ENCODE results near the gene PSMD4. TPM values are rescaled to one million over a fixed set of nuclear protein-coding genes. Genes with fewer than 3 reads are reported as not detected.

PSMD4 gene
- total and polyA plus RNA-seq, 2 of the 8 experiments (the other 6 are each of a cell fraction or from before 2014, with no cell fraction given) = 216 to 284 TPM

DNA sequence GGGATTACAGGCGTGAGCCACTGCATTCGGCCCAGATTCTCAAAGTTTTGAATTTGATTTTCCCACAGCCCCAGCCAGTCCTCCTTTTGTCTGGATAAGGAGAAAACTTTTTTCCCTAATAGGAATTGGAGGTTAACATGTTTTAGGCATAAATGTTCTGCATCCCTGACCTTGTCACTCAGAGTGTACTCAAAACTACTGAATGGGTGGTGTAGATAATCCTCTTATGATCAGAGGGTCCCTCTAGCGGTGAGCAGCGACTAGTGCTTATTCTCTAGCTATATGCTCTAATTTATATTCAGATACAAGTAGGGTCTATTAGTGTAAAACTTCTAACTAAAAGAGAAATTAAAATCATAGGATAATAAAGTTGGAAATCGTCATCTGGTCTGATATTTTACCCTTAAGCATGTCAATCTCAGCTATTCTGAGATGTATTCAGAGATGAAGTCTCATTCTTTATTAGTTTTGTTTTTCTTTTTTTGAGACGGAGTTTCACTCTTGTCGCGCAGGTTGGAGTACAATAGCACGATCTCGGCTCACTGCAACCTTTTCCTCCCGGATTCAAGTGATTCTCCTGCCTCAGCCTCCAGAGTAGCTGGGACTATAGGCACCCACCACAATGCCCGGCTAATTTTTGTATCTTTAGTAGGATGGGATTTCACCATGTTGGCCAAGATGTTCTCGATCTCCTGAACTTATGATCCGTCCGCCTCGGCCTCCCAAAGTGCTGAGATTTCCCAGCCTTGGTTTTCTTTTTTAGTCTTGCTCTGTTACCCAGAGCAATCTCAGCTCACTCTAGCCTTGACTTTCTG lies 2.7 kb upstream of the PSMD4 start:
- Histone ChIP-seq H3K4me1 (replicated peaks in 1 of 4; ENCODE audit: control insufficient read depth in 3 of 4, insufficient read depth in 4 of 4, low read length in 3 of 4) (peaks cover 0 to 1% (median 0%) of the 10 kb centered on the region in 4 experiments; a peak in 1 of 7 replicates), H3K27me3 (replicated peaks in 1 of 4; ENCODE audit: control insufficient read depth in 3 of 4, extremely low read depth in 1 of 4, insufficient read depth in 3 of 4, low read length in 3 of 4) (no peaks in the 10 kb centered on the region), H2BK12ac (ENCODE audit: low read depth, low read length) (no peak overlapping the region; the same call in 1 of the 2 replicates), H2AK5ac (ENCODE audit: low read depth, low read length) (no peak overlapping the region), H3K79me1 (ENCODE audit: low read depth, low read length) (no peaks in the 10 kb centered on the region), H3K4ac (replicated peaks; ENCODE audit: insufficient read length, low read depth, low read length) (no peak overlapping the region), H3K56ac (replicated peaks; ENCODE audit: insufficient read length, low read depth, low read length) (no peak overlapping the region), H4K91ac (replicated peaks; ENCODE audit: insufficient read length, low read length) (no peak overlapping the region), H3K23me2 (ENCODE audit: low read depth, low read length) (peaks cover 6% of the 10 kb centered on the region), H3K36me3 (ENCODE audit: control insufficient read depth in 2 of 4, insufficient read depth in 4 of 4, low read length in 3 of 4) (peaks cover 9 to 28% (median 20%) of the 10 kb centered on the region in 4 experiments), H3K4me2 (ENCODE audit: insufficient read depth in 1 of 2, low read depth in 2 of 2, low read length in 2 of 2) (no peak overlapping the region), H3K9ac (replicated peaks in 1 of 4; ENCODE audit: extremely low read depth in 1 of 4, low read depth in 3 of 4, low read length in 3 of 4) (no peak overlapping the region), H2BK15ac (ENCODE audit: low read length) (no peak overlapping the region), H3K27ac (ENCODE audit: low read depth, low read length) (no peak overlapping the region), H3K79me2 (ENCODE audit: control insufficient read depth in 1 of 2, insufficient read depth in 2 of 2, low read length in 2 of 2) (peaks cover 12 to 20% of the 10 kb centered on the region in 2 experiments; a peak in 3 of 4 replicates), H4K20me1 (replicated peaks in 1 of 2; ENCODE audit: control insufficient read depth in 1 of 2, insufficient read depth in 2 of 2, low read length in 2 of 2) (no peaks in the 10 kb centered on the region), H4K8ac (ENCODE audit: extremely low read depth, insufficient read depth, low read length) (no peak overlapping the region), H2BK20ac (ENCODE audit: low read length) (no peak overlapping the region), H2AFZ (ENCODE audit: low read length) (no peak overlapping the region), H4K5ac (ENCODE audit: insufficient read length, low read depth, low read length) (no peak overlapping the region), H3K18ac (ENCODE audit: extremely low read depth, low read length) (no peak overlapping the region), H3K23ac (ENCODE audit: insufficient read length) (no peak overlapping the region), H2BK120ac (replicated peaks; ENCODE audit: low read depth, low read length) (no peak overlapping the region), H3K9me3 (ENCODE audit: insufficient read depth in 2 of 2, low read depth in 1 of 2, low read length in 1 of 2) (no peaks in the 10 kb centered on the region), H3K14ac (ENCODE audit: insufficient read length) (no peak overlapping the region), H3K4me3 (ENCODE audit: extremely low read depth in 1 of 4, insufficient read depth in 2 of 4, low read depth in 3 of 4, low read length in 4 of 4) (no peak overlapping the region), H2BK5ac (ENCODE audit: low read depth, low read length) (no peak overlapping the region)
- FAIRE-seq (no peak), DNase-seq (ENCODE audit: low read depth in 1 of 2, low spot score in 2 of 2) (peak in 1 of 2 experiments; percentile 51)
- ChIA-PET POLR2A (ENCODE audit: partially characterized antibody) (interaction anchor here (0.6 to 1.7 kb wide), 7 partner anchors 13 to 186 kb away, joined by 3 to 7 read pairs (median 4); partner anchors contain the start of genes PIP5K1A and ZNF687), CTCF (ENCODE audit: partially characterized antibody) (interaction anchor here (0.6 to 3.5 kb wide), 36 partner anchors 9 to 161 kb away, joined by 3 to 44 read pairs (median 3); partner anchors contain the start of genes TNFAIP8L2 and VPS72)
- WGBS, 2 experiments (ENCODE audit: extremely low coverage in 1 of 2, insufficient coverage in 1 of 2, insufficient read length in 1 of 2, insufficient replicate concordance in 2 of 2, low coverage in 1 of 2, low lambda C conversion rate in 2 of 2, missing lambda C conversion rate in 1 of 2) = 66% methylated on average over 15 of the region's 16 CpGs; no CpG with 5 or more reads in 1 of the 2 experiments
- no peak for TF ChIP-seq SAP30 (IDR thresholded peaks at IDR 0.05; ENCODE audit: insufficient read depth, insufficient replicate concordance, low read length)
- no peak for TF ChIP-seq JUND (IDR thresholded peaks at IDR 0.05; ENCODE audit: low read length)
- TF ChIP-seq, protein P1, sequence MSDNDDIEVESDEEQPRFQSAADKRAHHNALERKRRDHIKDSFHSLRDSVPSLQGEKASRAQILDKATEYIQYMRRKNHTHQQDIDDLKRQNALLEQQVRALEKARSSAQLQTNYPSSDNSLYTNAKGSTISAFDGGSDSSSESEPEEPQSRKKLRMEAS (IDR thresholded peaks at IDR 0.05) = no peak
- TF ChIP-seq, protein P2, sequence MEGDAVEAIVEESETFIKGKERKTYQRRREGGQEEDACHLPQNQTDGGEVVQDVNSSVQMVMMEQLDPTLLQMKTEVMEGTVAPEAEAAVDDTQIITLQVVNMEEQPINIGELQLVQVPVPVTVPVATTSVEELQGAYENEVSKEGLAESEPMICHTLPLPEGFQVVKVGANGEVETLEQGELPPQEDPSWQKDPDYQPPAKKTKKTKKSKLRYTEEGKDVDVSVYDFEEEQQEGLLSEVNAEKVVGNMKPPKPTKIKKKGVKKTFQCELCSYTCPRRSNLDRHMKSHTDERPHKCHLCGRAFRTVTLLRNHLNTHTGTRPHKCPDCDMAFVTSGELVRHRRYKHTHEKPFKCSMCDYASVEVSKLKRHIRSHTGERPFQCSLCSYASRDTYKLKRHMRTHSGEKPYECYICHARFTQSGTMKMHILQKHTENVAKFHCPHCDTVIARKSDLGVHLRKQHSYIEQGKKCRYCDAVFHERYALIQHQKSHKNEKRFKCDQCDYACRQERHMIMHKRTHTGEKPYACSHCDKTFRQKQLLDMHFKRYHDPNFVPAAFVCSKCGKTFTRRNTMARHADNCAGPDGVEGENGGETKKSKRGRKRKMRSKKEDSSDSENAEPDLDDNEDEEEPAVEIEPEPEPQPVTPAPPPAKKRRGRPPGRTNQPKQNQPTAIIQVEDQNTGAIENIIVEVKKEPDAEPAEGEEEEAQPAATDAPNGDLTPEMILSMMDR (IDR thresholded peaks at IDR 0.05; ENCODE audit: control extremely low read depth in 1 of 3, insufficient read depth in 1 of 3, low read depth in 1 of 3, low read length in 3 of 3) = peak in 2 of 3 experiments; percentile 56 to 84; a peak in 3 of 4 replicates
- peak; percentile 53 to 55 for TF ChIP-seq RAD21 (IDR thresholded peaks at IDR 0.05 in 1 of 2, conservative IDR thresholded peaks at IDR 0.05 in 1 of 2; ENCODE audit: low read depth in 2 of 2, low read length in 2 of 2)
- TF ChIP-seq BRCA1 (IDR thresholded peaks at IDR 0.05; ENCODE audit: low read depth, low read length) = no peak
- no peak for TF ChIP-seq HDAC2 (IDR thresholded peaks at IDR 0.05; ENCODE audit: borderline replicate concordance in 1 of 2, low read depth in 2 of 2, low read length in 2 of 2)
- TF ChIP-seq POLR2A (IDR thresholded peaks at IDR 0.05; ENCODE audit: control extremely low read depth in 1 of 2, low read depth in 2 of 2, low read length in 2 of 2) = no peak

Data from H1 (cell line).